Right lung (tissue), 5 donors: ENCODE data around the gene TRDN. TPM values are rescaled to one million over a fixed set of nuclear protein-coding genes. Genes with fewer than 3 reads are reported as not detected.

ENCODE experiments used
- DNase-seq, 2 donors: peaks; one replicate each; pipeline ENCODE4 v3.0.0-alpha.2; 2013
- polyA plus RNA-seq, 5 donors: library from polyadenylated mRNA; unstranded; fragments of 120-200 nt; gene quantifications; one replicate each; pipeline versions ENCODE4 v1.2.1 to v1.2.3, GENCODE V29; 2013; ENCODE audit warnings: inconsistent platforms in 1 of 5, low replicate concordance in 1 of 5; ENCODE audit not compliant: insufficient read length in 5 of 5, insufficient read depth in 1 of 5

Gene TRDN
- polyA plus RNA-seq, 5 donors = 0.05 to 5.0 (median 0.33) TPM; not detected in 2

DNA sequence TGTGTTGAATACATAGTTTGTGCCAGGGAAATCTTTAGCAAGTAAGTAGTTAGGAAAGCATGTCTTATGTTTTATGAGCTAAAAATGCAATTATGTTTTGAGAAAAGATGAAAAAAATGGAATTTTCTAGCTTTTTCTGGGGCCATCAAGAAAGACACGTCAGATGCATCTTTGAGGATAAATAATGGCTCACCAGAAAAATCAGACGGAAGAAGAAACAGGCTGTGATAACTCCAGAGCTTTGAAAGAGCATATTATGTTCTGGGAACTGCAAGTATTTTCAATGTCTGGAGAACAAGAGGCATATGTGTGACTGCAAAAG, 467.0 kb downstream of the TRDN start:
- no peak for DNase-seq

DNA sequence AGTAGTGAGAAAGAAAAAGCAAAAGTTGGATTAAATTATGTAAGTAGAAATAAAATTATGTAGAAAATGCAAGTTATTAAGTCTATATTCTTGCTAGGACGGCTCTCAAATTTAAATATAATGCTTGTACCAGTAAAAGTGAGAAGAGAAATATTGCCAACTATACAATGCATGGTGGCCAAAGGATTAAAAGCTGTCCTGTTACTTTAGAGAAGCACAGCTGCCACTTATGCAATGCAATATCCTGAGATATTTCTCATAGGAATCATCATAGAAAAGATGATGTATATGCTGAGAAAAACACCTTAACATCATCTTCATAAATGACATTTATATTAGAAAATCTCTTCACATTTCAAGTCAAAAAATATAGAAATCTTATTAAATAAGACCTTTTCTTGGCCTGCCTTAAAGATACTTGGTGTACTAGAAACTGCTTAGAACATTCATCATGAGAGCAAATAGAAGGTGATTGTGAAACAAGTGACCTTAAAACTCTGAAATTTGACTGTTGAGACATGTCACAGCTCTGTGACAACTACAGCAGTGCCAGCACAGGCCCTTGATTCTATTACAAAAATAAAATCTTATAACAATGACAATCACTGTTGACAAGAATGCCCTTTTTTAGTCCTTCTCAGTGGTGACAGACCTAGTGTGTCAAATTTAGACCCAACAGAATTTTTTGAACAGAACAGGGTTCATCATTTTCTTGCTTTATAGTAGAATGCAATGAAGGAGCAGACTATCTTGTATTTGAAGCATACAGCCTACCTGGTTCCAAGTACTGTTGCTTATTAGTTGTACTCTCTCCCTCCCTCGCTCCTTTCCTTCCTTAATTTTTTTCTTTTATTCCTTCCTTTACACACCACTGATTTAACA, 467.6 kb downstream of the TRDN start:
- DNase-seq = no peak

DNA sequence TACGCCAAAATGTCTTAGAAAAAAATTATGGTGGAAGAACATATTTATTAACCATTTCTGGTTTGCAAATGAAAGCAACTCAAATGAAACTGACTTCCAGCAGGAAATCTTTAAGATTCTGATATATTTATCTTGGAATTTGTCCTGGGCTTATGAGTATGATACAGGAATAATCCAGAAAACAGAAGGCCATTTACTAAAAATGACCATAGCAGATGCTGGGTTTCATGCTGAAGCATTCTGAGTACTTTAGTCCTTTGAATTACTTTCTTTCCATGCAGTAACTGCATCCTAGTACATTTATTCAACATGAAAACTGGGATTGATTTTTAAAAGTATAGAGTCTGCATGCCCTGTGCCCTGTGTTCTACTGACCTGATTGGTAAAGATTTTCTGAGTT, 468.3 kb downstream of the TRDN start:
- no peak for DNase-seq

Other genes with a start within 250 kb of the TRDN start
- 10 to 100 TPM in 4 of 5 donors, 1 to 10 TPM in 1; 8.1 to 27.3 (median 18.8) TPM for gene NKAIN2, start 166.9 kb upstream of the TRDN start, polyA plus RNA-seq